H9 (cell line): ENCODE results near the gene NFX1. TPM values are rescaled to one million over a fixed set of nuclear protein-coding genes. Genes with fewer than 3 reads are reported as not detected.
"Not testable (repeated sequence)": the region's sequence is repeated elsewhere in the genome, so short reads cannot be mapped to it uniquely, and the experiment has no call there.

Experiments used
- DNase-seq: peaks from one replicate; pipeline ENCODE4 v3.0.0-alpha.2; 2017
- H2AFZ ChIP-seq: one replicate; pipeline ENCODE4 v1.6.1; 2013; ENCODE audit warnings: mild to moderate bottlenecking, low read length, control low read depth, moderate library complexity
- H2AK5ac ChIP-seq: 2 replicates; pipeline ENCODE4 v1.6.1; 2013; ENCODE audit warnings: low read length, control low read depth, mixed read lengths; ENCODE audit not compliant: insufficient read length
- H2BK120ac ChIP-seq: one replicate; pipeline ENCODE4 v1.6.1; 2013; ENCODE audit warnings: low read depth, mild to moderate bottlenecking, low read length, control low read depth, inconsistent platforms; ENCODE audit not compliant: poor library complexity, severe bottlenecking
- H2BK12ac ChIP-seq: 2 replicates; pipeline ENCODE4 v1.6.1; 2013; ENCODE audit warnings: low read length, control low read depth, mixed read lengths, low read depth; ENCODE audit not compliant: insufficient read length
- H2BK15ac ChIP-seq: 2 replicates; pipeline ENCODE4 v1.6.1; 2013; ENCODE audit warnings: low read depth, low read length, control low read depth
- H2BK20ac ChIP-seq: one replicate; pipeline ENCODE4 v1.6.1; 2013; ENCODE audit warnings: low read depth, mild to moderate bottlenecking, low read length, control low read depth, inconsistent platforms; ENCODE audit not compliant: poor library complexity, severe bottlenecking
- H2BK5ac ChIP-seq: 2 replicates; pipeline ENCODE4 v1.6.1; 2013; ENCODE audit warnings: low read length, control low read depth, mixed read lengths; ENCODE audit not compliant: insufficient read length
- H3K14ac ChIP-seq: 2 replicates; pipeline ENCODE4 v1.6.1; 2013; ENCODE audit warnings: low read length, control low read depth; ENCODE audit not compliant: insufficient read depth
- H3K18ac ChIP-seq: 2 replicates; pipeline ENCODE4 v1.6.1; 2013; ENCODE audit warnings: low read depth, mild to moderate bottlenecking, mixed read lengths, low read length, control low read depth; ENCODE audit not compliant: insufficient read length
- H3K23ac ChIP-seq: 2 replicates; pipeline ENCODE4 v1.6.1; 2013; ENCODE audit warnings: low read length, control low read depth, mixed read lengths, low read depth; ENCODE audit not compliant: insufficient read length
- H3K23me2 ChIP-seq: 2 replicates; pipeline ENCODE4 v1.6.1; 2013; ENCODE audit warnings: low read depth, mild to moderate bottlenecking, mixed read lengths, low read length, control low read depth; ENCODE audit not compliant: insufficient read length, poor library complexity, severe bottlenecking
- H3K27ac ChIP-seq: 2 replicates; pipeline ENCODE4 v1.5.1; 2013; ENCODE audit warnings: low read length, control low read depth, mixed read lengths, low read depth; ENCODE audit not compliant: insufficient read length
- H3K27me3 ChIP-seq: 2 replicates; pipeline ENCODE4 v1.6.1; 2013; ENCODE audit warnings: low read length, control low read depth, inconsistent platforms; ENCODE audit not compliant: insufficient read depth
- H3K4ac ChIP-seq: 2 replicates; pipeline ENCODE4 v1.6.1; 2013; ENCODE audit warnings: low read depth, mild to moderate bottlenecking, control low read depth, inconsistent platforms, low read length, moderate library complexity
- H3K4me1 ChIP-seq: 2 replicates; pipeline ENCODE4 v1.6.1; 2013; ENCODE audit warnings: low read length, control low read depth, inconsistent platforms; ENCODE audit not compliant: insufficient read depth
- H3K4me2 ChIP-seq: 2 replicates; pipeline ENCODE4 v1.6.1; 2013; ENCODE audit warnings: low read length, control low read depth, mixed read lengths; ENCODE audit not compliant: insufficient read length, insufficient read depth
- H3K56ac ChIP-seq: 2 replicates; pipeline ENCODE4 v1.6.1; 2013; ENCODE audit warnings: low read depth, mild to moderate bottlenecking, mixed read lengths, low read length, control low read depth; ENCODE audit not compliant: insufficient read length
- H3K79me1 ChIP-seq: 2 replicates; pipeline ENCODE4 v1.6.1; 2013; ENCODE audit warnings: low read depth, mild to moderate bottlenecking, moderate library complexity, low read length, control low read depth, inconsistent platforms; ENCODE audit not compliant: insufficient read depth, poor library complexity, severe bottlenecking
- H3K79me2 ChIP-seq: 2 replicates; pipeline ENCODE4 v1.6.1; 2013; ENCODE audit warnings: low read length, control low read depth, inconsistent platforms; ENCODE audit not compliant: insufficient read depth
- H3K9ac ChIP-seq: 2 replicates; pipeline ENCODE4 v1.6.1; 2013; ENCODE audit warnings: low read length, control low read depth, mixed read lengths; ENCODE audit not compliant: insufficient read length; ENCODE audit errors: extremely low read depth
- H3K9me3 ChIP-seq: one replicate; pipeline ENCODE4 v1.6.1; 2013; ENCODE audit warnings: low read depth, low read length, inconsistent platforms; ENCODE audit not compliant: control insufficient read depth
- H3T11ph ChIP-seq: one replicate; pipeline ENCODE4 v1.6.1; 2013; ENCODE audit warnings: mild to moderate bottlenecking, low read length, control low read depth, inconsistent platforms
- H4K20me1 ChIP-seq: one replicate; pipeline ENCODE4 v1.6.1; 2013; ENCODE audit not compliant: control insufficient read depth, insufficient read length, insufficient read depth
- H4K5ac ChIP-seq: 2 replicates; pipeline ENCODE4 v1.6.1; 2013; ENCODE audit warnings: low read depth, mild to moderate bottlenecking, mixed read lengths, low read length, control low read depth; ENCODE audit not compliant: insufficient read length
- H4K8ac ChIP-seq: replicated peaks from 2 replicates; pipeline ENCODE4 v1.6.1; 2013; ENCODE audit warnings: low read length, control low read depth, mixed read lengths, low read depth; ENCODE audit not compliant: insufficient read length
- H4K91ac ChIP-seq: 2 replicates; pipeline ENCODE4 v1.6.1; 2013; ENCODE audit warnings: low read depth, mild to moderate bottlenecking, moderate library complexity, mixed read lengths, low read length, control low read depth; ENCODE audit not compliant: insufficient read length
- H3K27ac Mint-ChIP-seq, 3 experiments: 2 replicates in 2 of 3; 3 replicates in 1 of 3; pipeline ENCODE4 v1.8.0; 2020 to 2021; ENCODE audit warnings: mixed read lengths in 3 of 3, mild to moderate bottlenecking in 1 of 3, moderate library complexity in 1 of 3
- H3K27me3 Mint-ChIP-seq: 2 replicates; pipeline ENCODE4 v1.8.0; 2021; ENCODE audit warnings: low read depth, mild to moderate bottlenecking, moderate library complexity, mixed read lengths
- H3K36me3 Mint-ChIP-seq, 3 experiments: 2 replicates in 2 of 3; 3 replicates in 1 of 3; pipeline ENCODE4 v1.8.0; 2020 to 2021; ENCODE audit warnings: low read depth in 3 of 3, mixed read lengths in 3 of 3; ENCODE audit not compliant: insufficient read depth in 1 of 3
- H3K4me1 Mint-ChIP-seq, 2 experiments: 2 replicates each; pipeline ENCODE4 v1.8.0; 2020; ENCODE audit warnings: mixed read lengths in 2 of 2
- H3K4me3 Mint-ChIP-seq, 2 experiments: 2 replicates in 1 of 2; 3 replicates in 1 of 2; pipeline ENCODE4 v1.8.0; 2020 to 2021; ENCODE audit warnings: mild to moderate bottlenecking in 2 of 2, mixed read lengths in 2 of 2, moderate library complexity in 1 of 2
- H3K9me3 Mint-ChIP-seq, 2 experiments: 2 replicates in 1 of 2; 3 replicates in 1 of 2; pipeline ENCODE4 v1.8.0; 2020; ENCODE audit warnings: mild to moderate bottlenecking in 2 of 2, mixed read lengths in 2 of 2, moderate library complexity in 1 of 2
- WGBS: extraction: QIAGEN DNeasy Blood & Tissue Kit; methylation state at CpG from one replicate; pipeline ENCODE4 v1.1.7; 2013; ENCODE audit warnings: missing lambda C conversion rate, low lambda C conversion rate, mixed read lengths; ENCODE audit not compliant: insufficient read length; ENCODE audit errors: extremely low coverage; 5-methylcytosine and 5-hydroxymethylcytosine counted together
- total RNA-seq: library from RNA; stranded (reverse); gene quantifications from 2 replicates; pipeline ENCODE4 v1.2.1, GENCODE V29; 2021
- TF ChIP-seq, protein P1 (sequence below): fragments of 200-600 bp; sonication (generic); conservative IDR thresholded peaks from 3 replicates; pipeline ENCODE4 v1.8.0; 2021; ENCODE audit warnings: antibody characterized with exemption, mild to moderate bottlenecking

Gene NFX1
- total RNA-seq, 1 experiment from 2014 or later, result 35.1 TPM

DNA sequence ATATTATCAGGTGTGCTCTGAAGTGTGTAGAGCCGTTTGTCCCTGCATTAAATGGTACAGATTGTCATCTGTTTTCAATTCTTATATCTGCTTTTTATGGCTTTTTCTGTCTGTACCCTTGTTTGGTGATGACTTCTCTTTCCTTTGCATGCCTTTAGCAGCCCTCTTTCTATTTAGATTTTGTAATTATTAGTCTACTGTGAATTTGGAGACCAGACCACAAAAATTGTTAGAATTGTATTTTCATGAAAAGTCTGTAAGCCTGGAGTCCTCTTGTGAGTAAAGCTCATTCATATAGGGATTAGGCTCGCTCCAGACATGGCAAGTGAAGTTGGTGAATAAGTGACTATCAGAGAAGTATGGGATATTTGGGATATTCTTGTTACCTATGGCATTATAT lies 41.7 kb downstream of the NFX1 start:
- Histone ChIP-seq H3K9me3 (no peaks in the 10 kb centered on the region), H4K91ac (no peak overlapping the region), H3K4me1 (no peaks in the 10 kb centered on the region), H3K23me2 (no peaks in the 10 kb centered on the region), H3T11ph (no peak overlapping the region), H2AK5ac (no peak overlapping the region), H2AFZ (no peak overlapping the region), H3K18ac (no peak overlapping the region), H3K27me3 (no peaks in the 10 kb centered on the region), H4K5ac (no peak overlapping the region), H2BK5ac (no peak overlapping the region), H3K9ac (no peak overlapping the region), H3K4me2 (no peak overlapping the region), H2BK12ac (no peak overlapping the region), H2BK120ac (no peak overlapping the region), H3K14ac (no peak overlapping the region), H4K20me1 (no peaks in the 10 kb centered on the region), H3K27ac (no peak overlapping the region), H2BK15ac (no peak overlapping the region), H4K8ac (no peak overlapping the region), H3K23ac (no peak overlapping the region), H3K4ac (no peak overlapping the region), H2BK20ac (no peak overlapping the region), H3K79me1 (no peaks in the 10 kb centered on the region), H3K56ac (no peak overlapping the region), H3K79me2 (no peaks in the 10 kb centered on the region)
- TF ChIP-seq, protein P1, sequence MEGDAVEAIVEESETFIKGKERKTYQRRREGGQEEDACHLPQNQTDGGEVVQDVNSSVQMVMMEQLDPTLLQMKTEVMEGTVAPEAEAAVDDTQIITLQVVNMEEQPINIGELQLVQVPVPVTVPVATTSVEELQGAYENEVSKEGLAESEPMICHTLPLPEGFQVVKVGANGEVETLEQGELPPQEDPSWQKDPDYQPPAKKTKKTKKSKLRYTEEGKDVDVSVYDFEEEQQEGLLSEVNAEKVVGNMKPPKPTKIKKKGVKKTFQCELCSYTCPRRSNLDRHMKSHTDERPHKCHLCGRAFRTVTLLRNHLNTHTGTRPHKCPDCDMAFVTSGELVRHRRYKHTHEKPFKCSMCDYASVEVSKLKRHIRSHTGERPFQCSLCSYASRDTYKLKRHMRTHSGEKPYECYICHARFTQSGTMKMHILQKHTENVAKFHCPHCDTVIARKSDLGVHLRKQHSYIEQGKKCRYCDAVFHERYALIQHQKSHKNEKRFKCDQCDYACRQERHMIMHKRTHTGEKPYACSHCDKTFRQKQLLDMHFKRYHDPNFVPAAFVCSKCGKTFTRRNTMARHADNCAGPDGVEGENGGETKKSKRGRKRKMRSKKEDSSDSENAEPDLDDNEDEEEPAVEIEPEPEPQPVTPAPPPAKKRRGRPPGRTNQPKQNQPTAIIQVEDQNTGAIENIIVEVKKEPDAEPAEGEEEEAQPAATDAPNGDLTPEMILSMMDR, result no peak
- H3K4me1 Mint-ChIP-seq, result no peaks in the 10 kb centered on the region
- H3K27me3 Mint-ChIP-seq, result no peaks in the 10 kb centered on the region
- no peaks in the 10 kb centered on the region for H3K9me3 Mint-ChIP-seq
- H3K36me3 Mint-ChIP-seq, result peaks cover 36 to 68% (median 59%) of the 10 kb centered on the region in 3 experiments
- no peak overlapping the region for H3K27ac Mint-ChIP-seq
- no peak overlapping the region for H3K4me3 Mint-ChIP-seq
- no CpG with 5 or more reads among the region's 2 CpGs for WGBS
- DNase-seq, result no peak

DNA sequence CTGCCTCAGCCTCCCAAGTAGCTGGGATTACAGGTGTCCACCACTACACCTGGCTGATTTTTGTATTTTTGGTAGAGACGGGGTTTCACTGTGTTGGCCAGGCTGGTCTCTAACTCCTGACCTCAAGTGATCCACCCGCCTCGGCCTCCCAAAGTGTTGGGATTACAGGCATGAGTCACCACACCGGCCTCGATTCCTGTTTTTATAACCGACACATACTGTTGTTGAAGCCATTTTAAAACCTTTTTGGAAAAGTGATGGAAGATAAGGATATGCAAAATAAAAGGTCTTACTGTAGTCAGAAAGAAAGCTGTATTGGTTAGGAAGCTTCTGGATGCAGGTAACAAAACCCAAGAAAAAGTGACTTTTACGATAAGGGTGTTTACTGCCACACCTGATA lies 42.6 kb downstream of the NFX1 start:
- not testable (repeated sequence) for DNase-seq, H3K18ac ChIP-seq, H3K9ac ChIP-seq, H3K4me2 ChIP-seq, H2BK120ac ChIP-seq, H2BK15ac ChIP-seq, H3K4me1 ChIP-seq, H2AK5ac ChIP-seq, H3K23ac ChIP-seq, H4K5ac ChIP-seq, H3K79me1 ChIP-seq, H3T11ph ChIP-seq, H3K56ac ChIP-seq, H3K27me3 Mint-ChIP-seq, H4K20me1 ChIP-seq, H3K4me3 Mint-ChIP-seq, H3K23me2 ChIP-seq, H2BK5ac ChIP-seq, H2BK12ac ChIP-seq, H3K14ac ChIP-seq, H3K9me3 ChIP-seq, H3K27ac Mint-ChIP-seq, H3K9me3 Mint-ChIP-seq, H4K91ac ChIP-seq, H3K27me3 ChIP-seq, H3K79me2 ChIP-seq, H3K27ac ChIP-seq, H3K4ac ChIP-seq, H4K8ac ChIP-seq, H2BK20ac ChIP-seq, H3K4me1 Mint-ChIP-seq, H2AFZ ChIP-seq
- peaks cover 45 to 72% (median 68%) of the 10 kb centered on the region in 3 experiments for H3K36me3 Mint-ChIP-seq
- WGBS, result no CpG with 5 or more reads among the region's 7 CpGs
